Activated naive CD4-positive, alpha-beta T cell treated with anti-CD3 and anti-CD28 coated beads, Interleukin-2, amount 10 ng/mL, durations not matched to agents 7 days and 5 days (primary cell): Measurements from ENCODE around the gene MFAP3L.
A peak's percentile ranks its signal among the peaks of the same experiment; 100 is the strongest.
"Not testable (repeated sequence)": the region's sequence is repeated elsewhere in the genome, so short reads cannot be mapped to it uniquely, and the experiment has no call there.

Experiments used
- CTCF ChIA-PET: fragments of 350-600 bp; sonication (Branson Sonifier 250); formaldehyde crosslinking; loops from one replicate; lab custom pipeline; 2021; ENCODE audit warnings: antibody characterized with exemption; lab: Charles Lee
- DNase-seq: peaks from one replicate; pipeline ENCODE4 v3.0.0-alpha.2; 2020
- H3K27ac Mint-ChIP-seq: one replicate; pipeline ENCODE4 v1.8.0; 2021; ENCODE audit warnings: mild to moderate bottlenecking, moderate library complexity, mixed read lengths
- H3K27me3 Mint-ChIP-seq: one replicate; pipeline ENCODE4 v1.8.0; 2021; ENCODE audit warnings: mild to moderate bottlenecking, mixed read lengths
- H3K36me3 Mint-ChIP-seq: one replicate; pipeline ENCODE4 v1.8.0; 2021; ENCODE audit warnings: mixed read lengths
- H3K4me1 Mint-ChIP-seq: one replicate; pipeline ENCODE4 v1.8.0; 2021; ENCODE audit warnings: mixed read lengths
- H3K4me3 Mint-ChIP-seq: one replicate; pipeline ENCODE4 v1.8.0; 2021; ENCODE audit warnings: mild to moderate bottlenecking, moderate library complexity, mixed read lengths
- H3K9me3 Mint-ChIP-seq: one replicate; pipeline ENCODE4 v1.8.0; 2021; ENCODE audit warnings: mixed read lengths

Gene MFAP3L

DNA sequence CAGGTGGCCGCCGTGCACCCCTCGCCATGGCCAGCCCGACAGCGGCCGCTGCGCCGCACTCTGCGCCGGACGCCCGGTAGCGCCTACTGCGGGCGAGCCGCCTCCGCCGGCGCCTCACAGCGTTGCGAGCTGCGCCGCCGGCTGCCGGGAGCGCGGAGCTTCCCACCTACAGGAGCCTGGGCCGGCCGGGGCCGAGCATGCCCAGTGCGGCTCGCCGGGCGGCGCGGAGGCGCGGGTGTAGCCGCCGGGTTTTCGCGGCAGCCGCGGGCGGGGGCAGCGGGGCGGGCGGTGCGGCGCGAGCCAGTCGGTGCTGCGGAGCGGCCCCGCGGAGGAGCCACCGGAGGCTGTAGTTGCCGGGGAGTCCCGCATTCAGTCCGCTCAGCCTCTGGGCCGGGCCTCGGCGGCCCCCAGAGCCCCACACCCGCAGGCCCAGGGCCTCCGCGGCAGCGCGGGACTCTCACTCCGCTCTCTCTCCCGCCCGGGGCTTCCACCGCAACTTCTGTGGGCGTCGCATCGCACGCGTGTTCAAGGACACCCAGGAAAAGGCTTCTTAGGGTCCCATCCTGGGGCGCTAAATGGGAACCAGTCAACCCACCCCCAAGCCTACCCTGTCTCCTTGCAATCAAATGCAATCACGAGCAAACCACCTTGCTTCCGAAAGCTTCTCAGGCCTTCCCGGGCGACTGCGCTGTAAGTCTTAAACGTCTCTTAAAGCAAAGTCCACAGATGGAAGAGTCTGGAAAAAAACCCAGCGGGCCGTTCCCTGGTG lies at the start of gene MFAP3L:
Gene MFAP3L (minus strand): TSS at position 143 of the 769 bp plus-strand sequence. CDS start 20,518 bp downstream, outside the sequence.
- Mint-ChIP-seq H3K27me3 (peaks cover 64% of the 10 kb centered on the region), H3K36me3 (no peaks in the 10 kb centered on the region), H3K4me1 (peaks cover 20% of the 10 kb centered on the region), H3K9me3 (peaks cover 2% of the 10 kb centered on the region), H3K27ac (peak within 1 kb of the TSS; percentile 50), H3K4me3 (peak within 1 kb of the TSS; percentile 87)
- DNase-seq: peak; percentile 83
- CTCF ChIA-PET: no interaction called here

DNA sequence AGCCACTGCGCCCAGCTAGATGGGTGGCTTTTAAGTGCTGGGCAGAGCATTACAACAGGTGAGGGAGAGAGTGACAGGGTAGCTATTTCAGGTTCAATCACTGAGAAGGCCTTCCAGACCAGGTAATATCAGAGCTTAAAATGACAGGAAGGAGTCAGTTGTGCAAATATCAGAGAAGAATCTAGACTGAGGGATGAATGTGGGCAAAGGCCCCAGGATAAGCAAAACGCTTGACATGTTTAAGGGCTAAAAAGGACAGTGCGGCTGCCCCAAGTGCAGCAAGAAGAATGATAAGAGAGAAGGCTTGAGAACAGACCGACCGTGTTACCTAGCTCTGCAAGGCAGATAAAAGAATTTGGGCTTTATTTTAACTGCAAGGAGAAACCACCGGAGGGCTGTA lies 45.0 kb upstream of the MFAP3L start:
- no peak for DNase-seq
- Mint-ChIP-seq H3K4me3 (no peak overlapping the region), H3K27ac (no peak overlapping the region), H3K9me3 (no peaks in the 10 kb centered on the region), H3K27me3 (peaks cover 4% of the 10 kb centered on the region), H3K4me1 (no peaks in the 10 kb centered on the region), H3K36me3 (no peaks in the 10 kb centered on the region)
- CTCF ChIA-PET: no interaction called here

DNA sequence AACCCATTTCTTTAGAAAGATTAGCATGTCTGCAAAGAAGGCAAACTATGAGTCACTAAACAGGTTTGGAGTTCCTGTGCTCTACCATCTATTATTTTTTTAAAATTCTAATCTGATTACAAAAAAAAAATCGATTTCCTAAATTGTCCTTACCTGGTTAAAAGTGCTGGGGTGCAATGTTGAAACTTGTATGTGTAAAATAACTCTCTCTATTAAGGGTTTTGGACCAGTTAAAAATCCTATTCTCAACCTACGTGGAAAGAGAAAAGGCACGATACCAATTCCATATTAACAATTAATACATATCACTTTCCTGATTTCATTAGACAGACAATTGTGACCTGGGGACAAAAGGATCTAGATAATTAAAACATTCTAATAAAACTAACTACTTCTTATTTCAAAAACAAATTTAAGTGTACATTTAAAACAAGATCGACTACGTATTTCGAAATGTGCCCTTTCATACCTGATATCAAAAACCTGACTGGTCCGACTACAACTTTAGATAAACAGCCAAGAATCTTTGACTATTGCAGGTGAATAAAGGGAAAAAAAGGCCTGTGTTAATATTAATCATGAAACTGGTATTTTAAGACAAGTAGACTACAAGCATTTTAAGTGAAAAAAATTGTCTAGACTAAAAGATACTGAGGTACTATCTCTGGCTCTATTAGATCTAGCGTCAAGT lies 42.4 kb upstream of the MFAP3L start:
- H3K4me1 Mint-ChIP-seq: no peaks in the 10 kb centered on the region
- DNase-seq: no peak
- H3K4me3 Mint-ChIP-seq: no peak overlapping the region
- H3K27me3 Mint-ChIP-seq: peaks cover 4% of the 10 kb centered on the region
- H3K36me3 Mint-ChIP-seq: no peaks in the 10 kb centered on the region
- no peaks in the 10 kb centered on the region for H3K9me3 Mint-ChIP-seq
- H3K27ac Mint-ChIP-seq: no peak overlapping the region
- CTCF ChIA-PET: no interaction called here

DNA sequence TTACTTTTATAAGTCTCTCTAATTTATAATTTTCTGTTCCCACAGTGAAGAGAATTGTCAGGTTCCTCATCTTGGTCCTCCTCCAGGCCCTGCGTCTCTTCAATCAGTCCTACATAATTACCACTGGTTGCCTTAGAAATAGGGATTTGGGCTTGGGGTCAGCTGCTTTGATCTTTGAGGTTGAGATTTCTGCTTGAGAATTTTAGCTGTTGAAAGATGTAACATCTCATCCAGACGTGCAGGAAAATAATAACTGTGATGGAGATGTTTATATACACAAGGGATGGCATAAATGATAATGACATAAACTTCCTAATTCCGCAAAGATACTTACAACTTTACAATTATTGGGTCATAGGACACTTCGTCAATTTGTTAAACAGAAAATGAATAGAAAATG lies 33.2 kb upstream of the MFAP3L start:
- H3K27me3 Mint-ChIP-seq: no peaks in the 10 kb centered on the region
- no peak overlapping the region for H3K4me3 Mint-ChIP-seq
- no peaks in the 10 kb centered on the region for H3K4me1 Mint-ChIP-seq
- no peak overlapping the region for H3K27ac Mint-ChIP-seq
- H3K36me3 Mint-ChIP-seq: no peaks in the 10 kb centered on the region
- no peaks in the 10 kb centered on the region for H3K9me3 Mint-ChIP-seq
- DNase-seq: no peak
- CTCF ChIA-PET: no interaction called here

DNA sequence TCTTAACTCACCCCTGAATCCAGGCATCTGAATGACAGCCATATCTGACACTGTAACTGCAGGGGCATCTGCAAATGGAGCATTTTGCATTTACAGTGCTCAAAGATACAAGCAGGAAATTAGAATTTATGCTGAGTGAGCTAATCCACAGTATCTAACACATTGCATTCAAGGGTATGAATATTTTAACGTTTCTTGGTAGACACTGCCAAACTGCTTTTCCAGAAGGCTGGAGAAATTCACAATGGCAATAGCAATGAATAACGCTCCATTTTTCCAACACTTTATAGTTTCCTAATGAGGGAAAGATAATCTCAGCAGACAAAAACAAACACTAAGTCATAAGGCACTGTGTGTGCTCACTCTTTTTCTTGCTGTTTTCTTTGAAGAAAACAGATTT lies 32.6 kb upstream of the MFAP3L start:
- Mint-ChIP-seq H3K4me1 (no peaks in the 10 kb centered on the region), H3K27me3 (no peaks in the 10 kb centered on the region), H3K4me3 (no peak overlapping the region), H3K36me3 (no peaks in the 10 kb centered on the region), H3K27ac (no peak overlapping the region), H3K9me3 (no peaks in the 10 kb centered on the region)
- DNase-seq: no peak
- CTCF ChIA-PET: no interaction called here

DNA sequence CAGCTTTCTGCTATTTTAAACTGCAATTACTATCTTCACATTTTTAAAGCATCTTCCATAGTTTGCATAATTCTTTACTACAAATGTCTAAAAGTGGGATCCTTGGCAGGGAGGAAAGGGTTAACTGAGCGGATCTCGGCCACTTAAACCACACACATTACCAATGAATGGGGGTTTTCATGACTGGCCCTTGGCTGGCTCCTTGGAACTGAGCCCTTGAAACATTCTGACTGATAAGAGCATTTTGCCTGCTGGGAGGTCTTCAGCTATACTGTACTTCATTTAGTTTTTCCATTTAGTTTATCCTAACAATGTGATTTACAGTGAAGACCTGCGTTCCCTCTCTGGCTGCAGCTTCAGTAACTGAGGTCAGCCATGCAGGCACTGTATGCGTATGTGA lies 31.7 kb upstream of the MFAP3L start:
- Mint-ChIP-seq H3K4me1 (no peaks in the 10 kb centered on the region), H3K4me3 (no peak overlapping the region), H3K27me3 (no peaks in the 10 kb centered on the region), H3K27ac (no peak overlapping the region), H3K36me3 (no peaks in the 10 kb centered on the region), H3K9me3 (no peaks in the 10 kb centered on the region)
- DNase-seq: no peak
- CTCF ChIA-PET: no interaction called here

DNA sequence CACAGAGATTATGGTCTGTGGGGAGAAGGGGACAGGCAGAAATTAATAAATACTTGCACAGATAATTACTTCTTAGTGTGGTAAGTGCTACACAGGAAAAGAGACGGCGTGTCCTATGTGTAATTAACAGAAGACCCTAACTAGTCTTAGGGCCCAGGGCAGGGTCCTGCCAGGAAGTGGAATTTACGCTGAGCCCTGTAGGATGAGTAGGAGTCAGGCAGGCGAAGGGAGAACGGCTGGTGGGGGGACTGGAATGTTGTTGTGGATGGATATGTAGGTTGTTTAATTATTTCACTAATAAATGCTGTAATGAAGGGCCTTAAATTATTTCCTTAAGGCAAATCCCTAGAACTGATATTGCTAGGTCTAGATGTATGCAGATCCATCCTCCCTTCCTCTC lies 26.7 kb upstream of the MFAP3L start:
- Mint-ChIP-seq H3K9me3 (no peaks in the 10 kb centered on the region), H3K27ac (no peak overlapping the region), H3K4me1 (no peaks in the 10 kb centered on the region), H3K4me3 (no peak overlapping the region), H3K36me3 (no peaks in the 10 kb centered on the region), H3K27me3 (peaks cover 4% of the 10 kb centered on the region)
- CTCF ChIA-PET: no interaction called here
- DNase-seq: no peak

DNA sequence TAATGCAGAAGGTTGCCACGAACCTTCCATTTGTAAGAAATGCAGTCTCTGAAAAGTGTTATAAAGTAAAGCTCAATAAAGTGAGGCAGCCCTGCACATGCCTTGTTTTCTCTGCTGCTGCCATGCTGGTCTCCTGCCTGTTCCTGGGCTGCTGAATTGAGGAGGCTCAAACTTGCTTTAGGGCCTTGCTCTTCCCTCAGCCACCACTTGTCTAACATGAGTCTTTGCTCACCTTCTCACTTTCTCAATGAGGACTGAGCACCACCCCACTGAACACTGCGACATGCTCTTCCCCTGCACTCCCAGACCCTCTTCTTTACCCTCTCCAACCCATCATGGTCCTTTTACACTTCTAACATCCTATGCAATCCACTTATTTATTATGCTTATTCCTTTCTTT lies 25.2 kb upstream of the MFAP3L start:
- H3K9me3 Mint-ChIP-seq: no peaks in the 10 kb centered on the region
- CTCF ChIA-PET: no interaction called here
- no peak overlapping the region for H3K4me3 Mint-ChIP-seq
- no peak overlapping the region for H3K27ac Mint-ChIP-seq
- no peaks in the 10 kb centered on the region for H3K36me3 Mint-ChIP-seq
- DNase-seq: no peak
- peaks cover 4% of the 10 kb centered on the region for H3K27me3 Mint-ChIP-seq
- no peaks in the 10 kb centered on the region for H3K4me1 Mint-ChIP-seq

DNA sequence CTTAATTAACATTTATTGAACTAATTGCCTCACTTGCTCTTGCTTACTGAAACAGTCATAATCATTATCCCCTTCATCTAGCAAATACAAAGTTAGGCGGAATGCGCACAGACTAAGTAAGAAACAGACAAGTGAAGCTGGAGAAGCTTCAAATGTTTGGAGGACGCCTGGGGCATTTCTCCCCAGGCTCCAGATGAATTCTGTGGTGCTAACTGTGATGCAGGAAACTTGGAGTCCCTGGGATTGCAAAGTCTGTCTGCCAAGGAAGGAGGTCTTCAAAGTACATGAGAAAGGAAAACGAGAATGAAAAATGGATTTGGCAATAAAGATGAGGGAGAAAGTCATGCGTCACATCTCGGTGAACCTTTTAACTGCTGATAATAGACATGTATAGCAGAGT lies 23.6 kb upstream of the MFAP3L start:
- Mint-ChIP-seq H3K27me3 (peaks cover 4% of the 10 kb centered on the region), H3K4me1 (no peaks in the 10 kb centered on the region), H3K9me3 (no peaks in the 10 kb centered on the region), H3K36me3 (no peaks in the 10 kb centered on the region), H3K27ac (no peak overlapping the region), H3K4me3 (no peak overlapping the region)
- DNase-seq: no peak
- CTCF ChIA-PET: interaction anchor here (0.7 to 3.7 kb wide), 4 partner anchors 43 to 922 kb away, joined by 3 to 40 read pairs (median 4); no protein-coding TSS in a partner anchor

DNA sequence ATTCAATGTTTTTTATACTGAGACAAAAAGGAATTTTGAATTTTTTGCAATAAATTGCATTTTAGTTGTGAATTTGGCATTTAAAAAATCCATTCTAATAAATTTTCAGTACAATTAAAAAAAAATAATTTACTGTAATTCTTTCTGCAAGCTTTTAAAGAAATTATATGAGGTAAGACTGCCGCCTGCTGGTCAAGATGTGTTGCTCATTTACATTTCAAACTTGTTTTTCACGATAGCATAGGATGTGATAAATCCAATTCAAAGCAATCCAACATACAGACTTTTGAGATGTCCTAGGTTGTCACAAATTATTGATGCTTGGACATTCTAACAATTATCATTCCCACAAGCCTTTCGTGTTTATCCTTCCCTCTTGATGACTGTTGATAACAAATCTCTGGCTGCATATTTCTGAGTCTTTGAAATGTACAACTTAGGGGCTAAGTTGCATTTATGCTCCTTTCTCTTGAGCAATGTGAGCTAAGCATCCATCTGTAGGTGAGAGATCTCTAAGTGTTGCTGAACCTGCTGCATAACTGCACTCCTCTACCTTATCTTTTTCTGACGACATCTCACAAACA lies 21.7 kb upstream of the MFAP3L start:
- H3K27me3 Mint-ChIP-seq: peaks cover 4% of the 10 kb centered on the region
- no peaks in the 10 kb centered on the region for H3K4me1 Mint-ChIP-seq
- H3K27ac Mint-ChIP-seq: no peak overlapping the region
- H3K36me3 Mint-ChIP-seq: no peaks in the 10 kb centered on the region
- no peak overlapping the region for H3K4me3 Mint-ChIP-seq
- no peaks in the 10 kb centered on the region for H3K9me3 Mint-ChIP-seq
- CTCF ChIA-PET: interaction anchor here (0.6 to 3.7 kb wide), 3 partner anchors 23 to 238 kb away, joined by 3 to 40 read pairs (median 3); no protein-coding TSS in a partner anchor
- DNase-seq: peak; percentile 72

DNA sequence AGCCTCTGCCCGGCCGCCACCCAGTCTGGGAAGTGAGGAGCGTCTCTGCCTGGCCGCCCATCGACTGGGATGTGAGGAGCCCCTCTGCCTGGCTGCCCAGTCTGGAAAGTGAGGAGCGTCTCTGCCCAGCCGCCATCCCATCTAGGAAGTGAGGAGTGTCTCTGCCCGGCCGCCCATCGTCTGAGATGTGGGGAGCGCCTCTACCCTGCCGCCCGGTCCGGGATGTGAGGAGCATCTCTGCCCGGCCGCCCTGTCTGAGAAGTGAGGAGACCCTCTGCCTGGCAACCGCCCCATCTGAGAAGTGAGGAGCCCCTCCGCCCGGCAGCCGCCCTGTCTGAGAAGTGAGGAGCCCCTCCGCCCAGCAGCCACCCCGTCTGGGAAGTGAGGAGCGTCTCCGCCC lies 20.0 kb upstream of the MFAP3L start:
- DNase-seq, H3K27me3 Mint-ChIP-seq, H3K4me3 Mint-ChIP-seq, H3K9me3 Mint-ChIP-seq, CTCF ChIA-PET, H3K36me3 Mint-ChIP-seq, H3K4me1 Mint-ChIP-seq, H3K27ac Mint-ChIP-seq: not testable (repeated sequence)

DNA sequence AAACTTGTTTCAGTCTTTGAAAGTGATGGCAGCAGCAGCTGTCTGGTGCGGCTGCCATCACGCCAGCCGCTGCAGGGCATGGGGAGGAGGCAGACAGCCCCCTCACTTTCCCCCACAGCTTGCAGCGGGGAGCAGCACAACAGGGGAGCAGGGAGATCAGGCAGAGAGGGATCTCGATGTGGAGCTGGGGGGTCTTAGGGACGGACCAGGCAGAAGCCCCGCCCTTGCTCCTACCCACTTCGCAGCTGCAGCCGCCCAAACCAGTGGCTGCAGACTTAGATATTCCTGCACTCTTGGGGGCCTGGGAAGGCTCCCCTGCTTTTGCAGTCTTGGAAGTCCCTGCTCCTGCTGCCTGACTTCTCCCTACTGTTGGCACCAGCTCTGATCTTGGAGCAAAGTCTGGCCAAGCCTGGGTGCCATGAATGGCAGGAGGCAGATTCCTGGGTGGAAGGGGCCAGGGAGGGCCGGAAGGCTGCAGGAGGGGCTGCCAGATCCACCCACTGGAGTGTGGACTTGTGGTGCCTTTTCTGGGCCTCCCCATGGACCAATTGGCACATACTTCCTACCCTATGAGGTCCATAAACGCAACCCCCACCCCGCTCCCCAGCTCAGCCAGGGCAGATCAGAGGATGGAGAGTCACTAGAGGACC lies 14.0 kb upstream of the MFAP3L start:
- H3K4me3 Mint-ChIP-seq: no peak overlapping the region
- H3K27me3 Mint-ChIP-seq: no peaks in the 10 kb centered on the region
- H3K4me1 Mint-ChIP-seq: no peaks in the 10 kb centered on the region
- H3K36me3 Mint-ChIP-seq: no peaks in the 10 kb centered on the region
- H3K9me3 Mint-ChIP-seq: no peaks in the 10 kb centered on the region
- CTCF ChIA-PET: interaction anchor here (1.2 kb wide), 1 partner anchor 9 kb away, joined by 3 read pairs; no protein-coding TSS in a partner anchor
- H3K27ac Mint-ChIP-seq: no peak overlapping the region
- no peak for DNase-seq

DNA sequence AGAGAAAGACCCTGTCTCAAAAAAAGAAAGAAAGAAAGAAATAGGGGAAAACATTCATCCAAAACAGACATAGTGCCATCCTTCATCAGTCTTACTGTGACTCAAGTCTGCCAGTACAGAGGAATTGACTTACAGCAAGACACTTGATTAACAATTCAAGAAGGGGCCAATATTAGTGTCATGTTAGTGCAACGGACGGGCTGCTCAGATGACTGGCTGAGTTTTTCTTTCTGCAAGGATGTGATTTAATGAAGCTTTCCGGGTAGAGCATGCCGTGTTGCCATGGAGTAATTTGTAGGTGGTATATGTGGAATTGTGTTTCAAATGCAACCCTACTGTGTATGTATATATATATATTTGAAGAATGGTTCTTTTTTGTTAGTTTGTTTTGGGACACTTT lies 12.6 kb upstream of the MFAP3L start:
- no peaks in the 10 kb centered on the region for H3K36me3 Mint-ChIP-seq
- CTCF ChIA-PET: no interaction called here
- no peak for DNase-seq
- no peak overlapping the region for H3K4me3 Mint-ChIP-seq
- no peaks in the 10 kb centered on the region for H3K4me1 Mint-ChIP-seq
- no peak overlapping the region for H3K27ac Mint-ChIP-seq
- no peaks in the 10 kb centered on the region for H3K27me3 Mint-ChIP-seq
- no peaks in the 10 kb centered on the region for H3K9me3 Mint-ChIP-seq

DNA sequence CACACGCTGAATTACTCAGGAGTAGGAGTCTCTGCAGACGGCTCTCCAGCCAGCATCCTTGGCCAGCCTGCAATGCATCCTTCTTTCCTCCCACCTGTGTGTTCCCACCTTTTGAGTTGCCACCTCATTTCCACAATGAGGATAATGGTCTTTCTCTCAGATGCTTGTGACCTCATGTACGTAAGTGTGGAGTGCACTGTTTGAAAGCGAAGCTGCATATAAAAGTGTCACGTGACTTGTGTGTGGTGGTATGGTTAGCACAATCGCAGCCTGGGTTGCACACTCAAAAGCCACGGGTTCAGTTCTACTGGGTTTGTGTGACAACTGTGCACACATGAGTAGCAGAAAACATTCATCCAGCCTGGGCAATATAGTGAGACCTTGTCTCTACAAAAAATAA lies 12.0 kb upstream of the MFAP3L start:
- CTCF ChIA-PET: no interaction called here
- Mint-ChIP-seq H3K27me3 (no peaks in the 10 kb centered on the region), H3K4me3 (no peak overlapping the region), H3K36me3 (no peaks in the 10 kb centered on the region), H3K4me1 (no peaks in the 10 kb centered on the region), H3K27ac (no peak overlapping the region), H3K9me3 (no peaks in the 10 kb centered on the region)
- DNase-seq: no peak
